Psoas muscle (tissue), 8 donors: ENCODE measurements around the gene SPRED3. TPM values are rescaled to one million over a fixed set of nuclear protein-coding genes. Genes with fewer than 3 reads are reported as not detected.

Source experiments
- ATAC-seq, 4 donors: fragments of 200-7000 bp; cut with Tn5 transposase; one replicate each; pipeline ENCODE4 v1.9.1; 2020; ENCODE audit warnings: moderate library complexity in 3 of 4, mild to moderate bottlenecking in 2 of 4
- DNase-seq, 2 donors: peaks; one replicate each; pipeline ENCODE4 v3.0.0-alpha.2; 2020
- H3K27ac ChIP-seq: fragments of 200-600 bp; one replicate; pipeline ENCODE4 v1.8.0; 2022
- H3K27me3 ChIP-seq, 3 donors: fragments of 200-600 bp in 1 of 3; one replicate each; pipeline versions ENCODE4 v1.6.1 to v1.8.0; 2013 to 2022; ENCODE audit warnings: low read length in 2 of 3, mild to moderate bottlenecking in 2 of 3, moderate library complexity in 1 of 3; ENCODE audit not compliant: insufficient read depth in 3 of 3
- H3K36me3 ChIP-seq, 2 donors: fragments of 200-600 bp in 1 of 2; one replicate each; pipeline versions ENCODE4 v1.6.1 to v1.8.0; 2013 to 2022; ENCODE audit warnings: low read depth in 1 of 2, mild to moderate bottlenecking in 1 of 2, moderate library complexity in 1 of 2; ENCODE audit not compliant: insufficient read depth in 1 of 2
- H3K4me1 ChIP-seq: fragments of 200-600 bp; one replicate; pipeline ENCODE4 v1.8.0; 2022
- H3K4me3 ChIP-seq: fragments of 200-600 bp; one replicate; pipeline ENCODE4 v1.8.0; 2022; ENCODE audit warnings: mild to moderate bottlenecking
- H3K9me3 ChIP-seq: fragments of 200-600 bp; one replicate; pipeline ENCODE4 v1.8.0; 2022
- CTCF ChIP-seq: fragments of 200-600 bp; IDR thresholded peaks from one replicate; pipeline ENCODE4 v1.8.0; 2022; ENCODE audit warnings: antibody characterized with exemption
- WGBS, 3 donors: extraction: QIAGEN DNeasy Blood & Tissue Kit; methylation state at CpG; one replicate each; pipeline versions ENCODE4 v1.1.6 to v1.1.7; 2013; 5-methylcytosine and 5-hydroxymethylcytosine counted together
- intact Hi-C, 2 donors: fragments of 100-400 bp; cut with DNase I; formaldehyde crosslinking; loops; one replicate each; pipeline versions ENCODE4 v1.11.0 to v1.14.2; 2022
- polyA plus RNA-seq, 3 donors: library from polyadenylated mRNA; stranded (reverse); fragments of 200-250 nt; gene quantifications; one replicate each; pipeline ENCODE4 v1.2.3, GENCODE V29; 2013
- total RNA-seq, 4 donors: library from RNA; stranded (reverse); fragmentation: NEBNext Ultra II Directional in 2 of 4; extraction: Animal tissue kit (Norgen Biotek cat#: 25700) in 2 of 4; gene quantifications; one replicate each; pipeline versions ENCODE4 v1.2.1 to v1.2.4, GENCODE V29; 2021 to 2023
- donor health status: healthy with polysubstance abuse.
- donor health status: DM: no; HTN: no; CAD: no; lungs with moderate emphysema.
- donor health status: Bipolar disorder and iron deficiency.
- donor health status: healthy.
- donor health status: DM: yes; HTN: yes; CAD: no.
- donor health status: DM: no; HTN: no; CAD: no.
- donor health status: DM: no; HTN: no; CAD: no.
- donor health status: DM: yes; HTN: yes; CAD: no.

SPRED3 gene
- total and polyA plus RNA-seq, 7 donors: 0.01 to 2.1 (median 1.0) TPM

GRCh38 chr19:38383184-38383583 lies 5.3 kb upstream of the SPRED3 start:
- DNase-seq: no peak
- TF ChIP-seq CTCF: no peak
- 82 to 92% (median 85%) methylated on average over 10 of the region's 10 CpGs for WGBS, 3 donors
- H3K4me1 ChIP-seq: peaks cover 19% of the 10 kb centered on the region
- intact Hi-C loops: no loop called here
- peaks cover 0 to 3% (median 0%) of the 10 kb centered on the region in 3 donors for H3K27me3 ChIP-seq
- H3K27ac ChIP-seq: no peak overlapping the region
- ATAC-seq: no peak
- peaks cover 30 to 82% of the 10 kb centered on the region in 2 donors for H3K36me3 ChIP-seq
- H3K4me3 ChIP-seq: no peak overlapping the region
- H3K9me3 ChIP-seq: no peaks in the 10 kb centered on the region

- Histone ChIP-seq H3K9me3 (no peaks in the 10 kb centered on the region), H3K4me1 (peaks cover 21% of the 10 kb centered on the region), H3K36me3 (peaks cover 30 to 76% of the 10 kb centered on the region in 2 donors), H3K4me3 (no peak overlapping the region), H3K27ac (no peak overlapping the region), H3K27me3 (peaks cover 0 to 3% (median 0%) of the 10 kb centered on the region in 3 donors)
- intact Hi-C loops: no loop called here
- no peak for TF ChIP-seq CTCF
- no peak for ATAC-seq
- WGBS, 3 donors: 86 to 100% (median 91%) methylated on average over 2 of the region's 2 CpGs
- DNase-seq: no peak
Measured at GRCh38 chr19:38383743-38384142, 4.8 kb upstream of the SPRED3 start.

- Histone ChIP-seq H3K27me3 (peaks cover 0 to 3% (median 0%) of the 10 kb centered on the region in 3 donors), H3K4me1 (peaks cover 21% of the 10 kb centered on the region), H3K9me3 (no peaks in the 10 kb centered on the region), H3K27ac (no peak overlapping the region), H3K36me3 (peaks cover 25 to 70% of the 10 kb centered on the region in 2 donors), H3K4me3 (no peak overlapping the region)
- DNase-seq (no peak), ATAC-seq (peak in 1 of 4 donors; percentile 0)
- intact Hi-C loops: no loop called here
- TF ChIP-seq CTCF: no peak
- WGBS, 3 donors: 78 to 84% (median 82%) methylated on average over 10 of the region's 10 CpGs
Measured at GRCh38 chr19:38384209-38385027, 4.1 kb upstream of the SPRED3 start.

GRCh38 chr19:38385057-38385803 lies 3.3 kb upstream of the SPRED3 start:
- WGBS, 3 donors: 79 to 83% (median 83%) methylated on average over 37 to 40 of the region's 40 CpGs
- H3K27ac ChIP-seq: no peak overlapping the region

More at GRCh38 chr19:38385057-38385803, 3.3 kb upstream of the SPRED3 start:
- intact Hi-C loops: no loop called here
- ATAC-seq (peak in 1 of 4 donors; percentile 1), DNase-seq (no peak)
- no peak for TF ChIP-seq CTCF
- no peak overlapping the region for H3K4me3 ChIP-seq
- peaks cover 23 to 62% of the 10 kb centered on the region in 2 donors for H3K36me3 ChIP-seq
- H3K27me3 ChIP-seq: peaks cover 0 to 3% (median 0%) of the 10 kb centered on the region in 3 donors
- no peaks in the 10 kb centered on the region for H3K9me3 ChIP-seq
- H3K4me1 ChIP-seq: peaks cover 21% of the 10 kb centered on the region
